Brain microvascular endothelial cell (primary cell): ENCODE data around the gene APOBEC3B.

Experiments used
- DNase-seq: peaks from one replicate; pipeline ENCODE4 v3.0.0-alpha.2; 2020
- H3K27ac ChIP-seq: fragments of 250-450 bp; sonication (Bioruptor Pico); 2 replicates; pipeline ENCODE4 v1.5.1; 2020; ENCODE audit warnings: mild to moderate bottlenecking, moderate library complexity
- H3K27me3 ChIP-seq: fragments of 250-450 bp; sonication (Bioruptor Pico); replicated peaks from 2 replicates; pipeline ENCODE4 v1.5.1; 2020; ENCODE audit warnings: mild to moderate bottlenecking
- H3K36me3 ChIP-seq: fragments of 250-450 bp; sonication (Bioruptor Pico); replicated peaks from 2 replicates; pipeline ENCODE4 v1.5.1; 2020; ENCODE audit warnings: mild to moderate bottlenecking
- H3K4me3 ChIP-seq: 2 replicates; pipeline ENCODE4 v1.5.1; 2011; ENCODE audit warnings: low read depth, mild to moderate bottlenecking, control low read depth, low read length, moderate library complexity
- in situ Hi-C: cut with HindIII; loops from 2 replicates; pipeline ENCODE4 v1.10.0; 2017; ENCODE audit warnings: low sequenced_read_pairs, low pct_ligation_motif_present
- TF ChIP-seq, protein P1 (sequence below): IDR thresholded peaks from 2 replicates; pipeline ENCODE4 v1.5.1; 2011; ENCODE audit warnings: low read depth, mild to moderate bottlenecking, moderate library complexity, low read length, control low read depth, inconsistent platforms; ENCODE audit errors: missing control alignments

The APOBEC3B gene

GRCh38 chr22:38967451-38968450 lies 14.4 kb upstream of the APOBEC3B start:
- H3K27ac ChIP-seq: no peak overlapping the region

DNA sequence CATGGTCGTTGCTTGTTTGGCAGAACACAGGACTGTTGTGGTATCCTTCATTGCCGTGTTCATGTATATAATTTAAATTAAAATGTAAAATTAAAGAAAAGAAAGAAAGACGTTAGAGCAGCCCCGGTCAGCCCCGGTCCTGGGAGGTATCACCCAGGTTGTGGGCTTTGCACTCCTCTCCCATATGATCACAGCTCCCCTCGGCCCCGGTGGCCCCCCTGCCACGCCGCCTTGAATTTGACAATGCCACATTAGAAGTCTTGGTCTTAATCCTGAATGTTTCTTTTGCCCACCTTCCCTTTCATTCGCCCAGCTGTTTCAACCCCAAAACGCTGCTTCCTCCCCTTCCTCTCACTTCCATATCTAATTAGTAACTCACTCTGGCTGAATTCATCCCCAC lies 13.3 kb upstream of the APOBEC3B start:
- no peak for DNase-seq
- Histone ChIP-seq H3K4me3 (no peak overlapping the region), H3K36me3 (no peaks in the 10 kb centered on the region), H3K27me3 (no peaks in the 10 kb centered on the region), H3K27ac (no peak overlapping the region)
- TF ChIP-seq, protein P1, sequence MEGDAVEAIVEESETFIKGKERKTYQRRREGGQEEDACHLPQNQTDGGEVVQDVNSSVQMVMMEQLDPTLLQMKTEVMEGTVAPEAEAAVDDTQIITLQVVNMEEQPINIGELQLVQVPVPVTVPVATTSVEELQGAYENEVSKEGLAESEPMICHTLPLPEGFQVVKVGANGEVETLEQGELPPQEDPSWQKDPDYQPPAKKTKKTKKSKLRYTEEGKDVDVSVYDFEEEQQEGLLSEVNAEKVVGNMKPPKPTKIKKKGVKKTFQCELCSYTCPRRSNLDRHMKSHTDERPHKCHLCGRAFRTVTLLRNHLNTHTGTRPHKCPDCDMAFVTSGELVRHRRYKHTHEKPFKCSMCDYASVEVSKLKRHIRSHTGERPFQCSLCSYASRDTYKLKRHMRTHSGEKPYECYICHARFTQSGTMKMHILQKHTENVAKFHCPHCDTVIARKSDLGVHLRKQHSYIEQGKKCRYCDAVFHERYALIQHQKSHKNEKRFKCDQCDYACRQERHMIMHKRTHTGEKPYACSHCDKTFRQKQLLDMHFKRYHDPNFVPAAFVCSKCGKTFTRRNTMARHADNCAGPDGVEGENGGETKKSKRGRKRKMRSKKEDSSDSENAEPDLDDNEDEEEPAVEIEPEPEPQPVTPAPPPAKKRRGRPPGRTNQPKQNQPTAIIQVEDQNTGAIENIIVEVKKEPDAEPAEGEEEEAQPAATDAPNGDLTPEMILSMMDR: no peak
- in situ Hi-C loops: no loop called here

More at GRCh38 chr22:38967451-38968450, 14.4 kb upstream of the APOBEC3B start:
- TF ChIP-seq, protein P1: no peak
- no peak for DNase-seq
- Histone ChIP-seq H3K4me3 (no peak overlapping the region), H3K27me3 (no peaks in the 10 kb centered on the region), H3K36me3 (no peaks in the 10 kb centered on the region)
- in situ Hi-C loops: no loop called here

DNA sequence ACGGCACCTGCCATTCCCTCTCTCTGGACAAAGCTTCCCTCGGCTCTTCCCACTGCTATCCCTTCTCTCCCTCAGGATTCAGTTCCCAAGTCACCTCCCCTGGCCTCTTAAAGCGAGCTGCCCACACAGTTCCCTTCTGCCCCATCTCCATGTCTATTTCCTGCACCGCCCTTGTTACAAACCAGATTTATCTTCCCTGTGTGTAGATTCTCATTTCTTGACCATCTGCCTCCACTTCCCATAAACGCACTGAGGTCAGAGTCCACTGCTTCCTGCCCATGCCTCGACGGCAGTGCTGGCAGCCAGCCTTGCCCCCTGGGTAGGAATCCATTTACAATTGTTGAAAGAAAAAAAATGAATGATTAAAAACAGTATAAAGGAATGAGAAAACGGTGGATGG lies 11.6 kb upstream of the APOBEC3B start:
- Histone ChIP-seq H3K27me3 (no peaks in the 10 kb centered on the region), H3K4me3 (no peak overlapping the region), H3K27ac (no peak overlapping the region), H3K36me3 (no peaks in the 10 kb centered on the region)
- no peak for DNase-seq
- in situ Hi-C loops: no loop called here
- TF ChIP-seq, protein P1: no peak

GRCh38 chr22:38971202-38971601 lies 10.9 kb upstream of the APOBEC3B start:
- H3K27ac ChIP-seq: no peak overlapping the region
- TF ChIP-seq, protein P1: no peak
- in situ Hi-C loops: no loop called here
- no peak overlapping the region for H3K4me3 ChIP-seq
- H3K36me3 ChIP-seq: no peaks in the 10 kb centered on the region
- no peak for DNase-seq
- no peaks in the 10 kb centered on the region for H3K27me3 ChIP-seq

DNA sequence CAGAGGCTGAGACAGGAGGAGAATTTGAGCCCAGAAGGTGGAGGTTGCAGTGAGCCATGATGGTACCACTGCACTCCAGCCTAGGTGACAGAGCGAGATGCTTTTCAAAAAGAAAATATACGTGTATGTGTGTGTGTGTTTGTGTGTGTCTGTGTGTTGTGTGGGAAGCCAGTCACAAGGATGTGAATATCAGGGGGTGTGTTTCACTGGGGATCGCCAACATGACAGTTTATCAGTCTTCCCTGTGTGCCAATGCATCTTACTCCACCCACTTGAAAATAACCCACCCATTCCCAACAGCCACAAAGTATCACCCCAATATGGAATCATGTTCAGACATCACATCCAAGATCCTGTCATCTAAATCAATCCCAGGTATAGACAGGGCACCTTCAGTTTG lies 10.4 kb upstream of the APOBEC3B start:
- H3K36me3 ChIP-seq: no peaks in the 10 kb centered on the region
- no peak overlapping the region for H3K27ac ChIP-seq
- in situ Hi-C loops: no loop called here
- DNase-seq: no peak
- TF ChIP-seq, protein P1: no peak
- H3K27me3 ChIP-seq: no peaks in the 10 kb centered on the region
- no peak overlapping the region for H3K4me3 ChIP-seq
